IPS-18a (cell line): ENCODE results near the gene DPRX.
A peak's percentile ranks its signal among the peaks of the same experiment; 100 is the strongest.

Experiments
- H3K27ac ChIP-seq: one replicate; pipeline ENCODE4 v1.5.1; 2013; ENCODE audit warnings: low read length
- H3K27me3 ChIP-seq: one replicate; pipeline ENCODE4 v1.6.1; 2013; ENCODE audit warnings: mild to moderate bottlenecking, low read length; ENCODE audit not compliant: control insufficient read depth, insufficient read depth
- H3K36me3 ChIP-seq: one replicate; pipeline ENCODE4 v1.6.1; 2013; ENCODE audit warnings: low read depth, low read length; ENCODE audit not compliant: control insufficient read depth
- H3K4me1 ChIP-seq: one replicate; pipeline ENCODE4 v1.6.1; 2013; ENCODE audit warnings: low read depth, low read length; ENCODE audit not compliant: control insufficient read depth
- H3K4me3 ChIP-seq: one replicate; pipeline ENCODE4 v1.5.1; 2013; ENCODE audit warnings: low read length
- H3K9ac ChIP-seq: one replicate; pipeline ENCODE4 v1.6.1; 2013; ENCODE audit warnings: mild to moderate bottlenecking, low read length, moderate library complexity
- H3K9me3 ChIP-seq: one replicate; pipeline ENCODE4 v1.6.1; 2013; ENCODE audit warnings: low read depth, low read length; ENCODE audit not compliant: control insufficient read depth

DPRX gene, protein sequence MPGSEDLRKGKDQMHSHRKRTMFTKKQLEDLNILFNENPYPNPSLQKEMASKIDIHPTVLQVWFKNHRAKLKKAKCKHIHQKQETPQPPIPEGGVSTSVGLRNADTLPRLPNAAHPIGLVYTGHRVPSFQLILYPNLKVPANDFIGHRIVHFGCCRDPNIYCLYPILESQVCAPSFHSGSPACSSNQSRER

DNA sequence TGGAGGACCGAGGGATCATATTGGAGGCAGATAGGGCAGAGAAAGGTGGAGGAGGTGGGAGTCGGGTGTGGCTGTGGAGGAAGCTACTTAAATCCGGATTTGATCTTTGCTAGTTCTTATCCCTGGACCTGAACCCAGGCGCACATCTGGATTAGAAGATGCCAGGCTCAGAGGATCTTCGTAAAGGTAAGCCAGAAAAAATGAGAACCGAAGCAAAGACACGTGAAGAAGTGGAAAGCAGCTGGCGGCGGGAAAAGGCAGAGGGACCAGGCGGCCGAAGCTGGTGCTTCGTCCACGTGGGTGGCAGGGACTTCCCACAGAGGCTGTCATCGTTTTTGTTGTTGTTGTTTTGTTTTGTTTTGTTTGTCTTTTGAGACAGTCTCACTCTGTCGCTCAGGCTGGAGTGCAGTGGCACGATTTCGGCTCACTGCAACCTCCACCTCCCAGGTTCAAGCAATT, at the start of gene DPRX:
DPRX (plus strand) TSS at position 51 of the 459 bp plus-strand sequence; CDS start at position 159, 108 bp downstream.
- Histone ChIP-seq H3K36me3 (no peaks in the 10 kb centered on the region), H3K27ac (no peak within 1 kb of the TSS), H3K27me3 (no peaks in the 10 kb centered on the region), H3K4me3 (no peak within 1 kb of the TSS), H3K9me3 (no peaks in the 10 kb centered on the region), H3K4me1 (no peaks in the 10 kb centered on the region), H3K9ac (no peak within 1 kb of the TSS)

DNA sequence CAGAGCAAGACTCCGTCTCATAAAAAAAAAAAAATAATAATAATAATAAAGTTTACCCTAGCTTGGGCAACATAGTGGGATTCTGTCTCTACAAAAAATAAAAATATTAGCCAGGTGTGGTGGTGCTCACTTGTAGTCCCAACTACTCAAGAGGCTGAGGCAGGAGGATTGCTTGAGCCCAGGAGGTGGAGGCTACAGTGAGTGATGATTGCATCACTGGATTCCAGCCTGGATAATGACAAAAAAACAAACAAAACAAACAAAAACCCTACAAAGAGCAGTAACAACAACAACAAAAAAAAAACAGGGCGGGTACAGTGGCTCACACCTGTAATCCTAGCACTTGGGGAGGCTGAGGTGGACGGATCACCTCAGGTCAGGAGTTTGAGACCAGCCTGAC, 48.6 kb upstream of the DPRX start:
- Histone ChIP-seq H3K9ac (no peak overlapping the region), H3K9me3 (no peaks in the 10 kb centered on the region), H3K36me3 (peaks cover 9% of the 10 kb centered on the region), H3K27me3 (no peaks in the 10 kb centered on the region), H3K4me3 (no peak overlapping the region), H3K4me1 (peaks cover 14% of the 10 kb centered on the region), H3K27ac (no peak overlapping the region)

DNA sequence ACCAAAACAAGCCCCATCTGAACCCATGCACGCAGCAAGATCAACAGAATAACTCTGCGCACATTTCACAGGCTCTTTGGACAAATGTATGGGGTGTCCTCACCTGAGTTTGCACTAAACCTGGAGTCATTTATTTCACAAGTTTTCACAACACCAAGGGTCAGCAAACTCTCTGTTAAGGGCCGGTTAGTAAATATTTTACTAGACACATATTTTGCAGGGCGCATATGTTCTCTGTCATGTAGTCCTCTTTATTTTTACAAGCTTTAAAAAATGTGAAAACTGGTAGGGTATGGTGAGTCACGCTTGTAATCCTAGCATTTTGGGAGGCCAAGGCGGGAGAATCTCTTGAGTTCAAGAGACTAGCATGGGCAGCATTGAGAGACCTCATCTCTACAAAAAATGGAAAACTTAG, 45.5 kb upstream of the DPRX start:
- H3K9me3 ChIP-seq: no peaks in the 10 kb centered on the region

DNA sequence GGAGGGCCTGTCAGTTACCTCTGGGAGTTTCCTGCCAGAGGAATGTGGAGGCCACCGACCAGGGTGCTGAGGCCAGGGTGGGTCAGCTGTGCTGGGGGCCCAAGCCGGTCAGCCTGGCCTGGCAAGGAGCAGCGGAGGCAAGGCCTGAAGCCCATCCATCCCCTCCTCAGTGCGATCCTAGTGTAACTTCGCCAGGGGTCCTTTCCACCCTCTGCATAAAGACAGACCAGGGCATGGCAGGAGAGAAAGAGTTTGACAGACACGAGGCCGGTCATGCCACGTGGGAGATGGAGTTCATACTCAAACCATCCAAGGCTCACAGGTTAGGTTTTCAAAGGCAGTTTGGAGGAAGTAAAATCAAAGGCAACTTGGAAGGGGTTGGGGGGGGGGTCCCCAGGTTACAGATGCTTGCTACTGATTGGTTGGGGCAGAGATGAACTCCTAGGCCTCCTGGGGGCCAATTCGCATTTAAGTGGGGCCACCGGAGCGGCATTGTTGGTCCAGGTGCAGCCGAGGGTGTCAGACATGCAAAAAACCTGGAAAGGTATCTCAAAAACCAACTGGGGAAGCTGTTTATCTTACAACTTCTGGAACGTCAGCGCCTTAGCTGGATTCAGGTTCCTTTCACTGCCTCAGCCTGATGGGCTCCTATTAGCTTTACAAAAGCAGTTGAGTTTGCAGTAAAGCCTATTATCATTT, 36.8 kb upstream of the DPRX start:
- Histone ChIP-seq H3K9me3 (no peaks in the 10 kb centered on the region), H3K4me1 (peaks cover 23% of the 10 kb centered on the region), H3K36me3 (no peaks in the 10 kb centered on the region), H3K4me3 (peak overlapping the region; percentile 2), H3K27ac (peak overlapping the region; percentile 96), H3K9ac (peak overlapping the region; percentile 75), H3K27me3 (no peaks in the 10 kb centered on the region)

More for the DNA sequence above, 45.5 kb upstream of the DPRX start:
- Histone ChIP-seq H3K36me3 (no peaks in the 10 kb centered on the region), H3K9ac (no peak overlapping the region), H3K27me3 (no peaks in the 10 kb centered on the region), H3K4me3 (no peak overlapping the region), H3K4me1 (peaks cover 7% of the 10 kb centered on the region), H3K27ac (no peak overlapping the region)

DNA sequence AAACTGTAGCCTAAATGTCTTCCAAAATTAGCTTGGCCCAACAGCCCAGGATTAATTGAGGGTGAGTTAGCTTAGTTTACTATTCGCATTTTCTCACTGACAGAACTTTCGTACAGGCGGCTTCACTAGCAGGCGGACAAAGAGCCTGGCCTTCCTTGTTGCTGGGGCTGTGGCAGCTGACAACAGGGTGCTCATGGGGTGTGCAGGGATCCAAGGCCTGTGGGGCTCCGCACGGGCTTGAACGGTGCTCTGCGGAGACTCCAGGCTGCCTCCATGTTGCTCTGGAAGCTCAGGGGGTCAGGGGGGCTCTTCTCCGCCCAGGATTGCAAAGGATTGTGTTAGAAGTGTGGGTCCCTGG, 36.3 kb upstream of the DPRX start:
- peak overlapping the region; percentile 96 for H3K27ac ChIP-seq
- no peaks in the 10 kb centered on the region for H3K27me3 ChIP-seq
- H3K4me3 ChIP-seq: peak overlapping the region; percentile 2
- H3K9ac ChIP-seq: peak overlapping the region; percentile 75
- peaks cover 23% of the 10 kb centered on the region for H3K4me1 ChIP-seq
- no peaks in the 10 kb centered on the region for H3K9me3 ChIP-seq
- no peaks in the 10 kb centered on the region for H3K36me3 ChIP-seq

DNA sequence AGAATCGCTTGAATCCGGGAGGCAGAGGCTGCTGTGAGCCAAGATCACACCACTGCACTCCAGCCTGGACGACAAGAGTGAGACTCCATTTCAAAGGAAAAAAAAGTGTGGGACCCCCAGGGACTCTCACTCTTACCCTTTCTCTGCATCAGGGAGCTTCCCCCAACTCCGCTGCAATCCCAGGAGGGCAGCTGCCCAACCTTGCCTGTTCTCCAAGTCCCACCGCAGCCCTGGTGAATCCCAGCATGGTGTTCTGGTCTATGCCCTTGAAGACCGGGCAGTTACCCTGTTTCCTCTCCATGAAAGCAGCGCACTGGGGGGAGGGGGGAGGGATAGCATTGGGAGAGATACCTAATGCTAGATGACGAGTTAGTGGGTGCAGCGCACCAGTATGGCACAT, 35.7 kb upstream of the DPRX start:
- no peak overlapping the region for H3K4me3 ChIP-seq
- peak overlapping the region; percentile 96 for H3K27ac ChIP-seq
- H3K9me3 ChIP-seq: no peaks in the 10 kb centered on the region
- no peaks in the 10 kb centered on the region for H3K36me3 ChIP-seq
- peaks cover 23% of the 10 kb centered on the region for H3K4me1 ChIP-seq
- H3K27me3 ChIP-seq: no peaks in the 10 kb centered on the region
- H3K9ac ChIP-seq: peak overlapping the region; percentile 75

DNA sequence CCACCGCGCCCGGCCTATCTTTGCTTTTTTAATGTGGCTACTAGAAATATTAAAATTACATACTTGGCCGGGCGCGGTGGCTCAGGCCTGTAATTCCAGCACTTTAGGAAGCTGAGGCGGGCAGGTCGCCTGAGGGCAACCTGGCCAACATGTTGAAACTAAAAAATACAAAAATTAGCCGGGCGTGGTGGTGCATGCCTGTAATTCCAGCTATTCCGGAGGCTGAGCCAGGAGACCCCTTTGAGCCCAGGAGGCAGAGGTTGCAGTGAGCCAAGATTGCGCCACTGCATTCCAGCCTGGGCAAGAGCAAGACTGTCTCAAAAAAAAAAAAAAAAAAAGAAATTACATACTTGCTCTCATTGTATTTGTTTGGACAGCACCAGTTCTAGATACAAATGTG, 34.8 kb upstream of the DPRX start:
- Histone ChIP-seq H3K4me3 (no peak overlapping the region), H3K9ac (no peak overlapping the region), H3K27me3 (no peaks in the 10 kb centered on the region), H3K27ac (no peak overlapping the region), H3K36me3 (no peaks in the 10 kb centered on the region), H3K9me3 (no peaks in the 10 kb centered on the region), H3K4me1 (peaks cover 23% of the 10 kb centered on the region)

DNA sequence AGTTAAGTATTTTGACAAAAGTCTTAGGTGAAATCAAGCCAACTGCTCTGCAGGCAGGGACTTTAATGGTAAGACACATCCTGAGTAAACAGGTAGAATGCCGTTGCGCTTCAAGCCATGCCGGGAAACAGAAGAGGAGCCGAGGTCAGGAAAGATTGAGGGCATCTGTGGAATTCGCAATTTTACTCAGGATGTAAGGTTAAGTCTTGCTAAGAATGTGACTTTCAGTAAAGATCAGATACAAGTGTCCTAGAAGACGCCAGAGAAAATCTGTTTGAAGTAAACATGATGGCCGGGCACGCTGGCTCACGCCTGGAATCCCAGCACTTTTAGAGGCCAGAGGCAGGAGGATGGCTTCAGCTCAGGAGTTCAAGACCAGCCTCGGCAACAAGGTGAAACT, 33.4 kb upstream of the DPRX start:
- Histone ChIP-seq H3K4me3 (no peak overlapping the region), H3K36me3 (no peaks in the 10 kb centered on the region), H3K9ac (no peak overlapping the region), H3K4me1 (peaks cover 23% of the 10 kb centered on the region), H3K27ac (peak overlapping the region; percentile 30), H3K27me3 (no peaks in the 10 kb centered on the region), H3K9me3 (no peaks in the 10 kb centered on the region)

DNA sequence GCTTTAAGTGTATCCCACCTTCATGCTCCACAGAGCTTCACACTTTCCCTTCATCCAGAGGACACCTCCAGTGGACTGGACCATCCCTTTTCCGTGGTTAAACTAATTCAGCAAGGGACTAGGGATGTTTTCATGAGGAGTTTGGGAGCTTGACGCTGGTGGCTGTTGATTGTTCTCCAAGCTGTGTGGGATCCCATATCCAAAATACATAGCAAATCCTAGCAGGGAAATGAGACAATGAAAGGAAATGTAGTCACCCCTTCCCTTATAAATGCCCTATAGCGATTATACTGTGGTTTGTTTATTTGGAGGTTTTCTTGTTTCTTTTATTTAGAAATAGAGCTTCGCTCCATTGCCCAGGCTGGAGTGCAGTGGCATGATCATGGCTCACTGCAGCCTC, 31.6 kb upstream of the DPRX start:
- H3K36me3 ChIP-seq: no peaks in the 10 kb centered on the region
- no peaks in the 10 kb centered on the region for H3K27me3 ChIP-seq
- H3K9ac ChIP-seq: no peak overlapping the region
- H3K27ac ChIP-seq: no peak overlapping the region
- H3K9me3 ChIP-seq: no peaks in the 10 kb centered on the region
- H3K4me1 ChIP-seq: peaks cover 11% of the 10 kb centered on the region
- no peak overlapping the region for H3K4me3 ChIP-seq

DNA sequence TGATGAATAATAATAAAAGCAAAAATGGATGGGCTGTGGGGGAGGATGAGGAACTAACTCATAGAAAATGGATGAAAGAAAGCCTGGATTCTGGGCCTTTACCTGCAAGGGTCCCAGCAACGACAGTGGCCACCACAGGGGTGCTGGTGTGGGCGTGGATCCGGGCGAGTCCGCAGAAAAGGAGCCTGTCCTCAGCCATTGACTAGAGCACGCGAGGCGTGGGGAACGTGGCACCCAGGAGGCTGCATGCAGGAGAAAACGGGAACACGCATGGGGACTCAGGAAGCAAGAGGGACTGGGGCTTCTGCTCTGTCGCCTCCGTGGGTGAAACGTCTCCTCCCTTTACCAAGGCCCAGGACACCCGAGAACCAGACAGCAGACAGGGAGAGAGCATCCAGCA, 25.8 kb upstream of the DPRX start:
- H3K27ac ChIP-seq: no peak overlapping the region
- no peaks in the 10 kb centered on the region for H3K4me1 ChIP-seq
- H3K9ac ChIP-seq: no peak overlapping the region
- no peaks in the 10 kb centered on the region for H3K27me3 ChIP-seq
- no peaks in the 10 kb centered on the region for H3K36me3 ChIP-seq
- H3K4me3 ChIP-seq: no peak overlapping the region
- H3K9me3 ChIP-seq: no peaks in the 10 kb centered on the region

DNA sequence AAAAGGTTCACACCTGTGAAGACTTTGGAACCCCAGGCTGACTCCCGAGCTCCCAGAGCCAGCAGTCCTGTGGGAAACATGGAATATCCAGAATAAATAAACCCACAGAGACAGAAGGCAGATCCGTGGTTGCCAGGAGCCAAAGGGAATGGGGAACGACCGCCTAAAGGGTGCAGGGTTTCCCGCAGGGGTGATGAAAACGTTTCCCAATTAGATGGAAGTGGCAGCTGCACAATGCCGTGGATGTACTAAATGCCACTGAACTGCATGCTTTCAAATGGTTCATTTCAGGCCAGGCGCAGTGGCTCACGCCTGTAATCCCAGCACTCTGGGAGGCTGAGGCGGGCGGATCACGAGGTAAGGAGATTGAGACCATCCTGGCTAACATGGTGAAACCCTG, 23.4 kb upstream of the DPRX start:
- no peak overlapping the region for H3K4me3 ChIP-seq
- peaks cover 12% of the 10 kb centered on the region for H3K4me1 ChIP-seq
- H3K27ac ChIP-seq: no peak overlapping the region
- no peaks in the 10 kb centered on the region for H3K9me3 ChIP-seq
- no peaks in the 10 kb centered on the region for H3K36me3 ChIP-seq
- H3K9ac ChIP-seq: no peak overlapping the region
- H3K27me3 ChIP-seq: no peaks in the 10 kb centered on the region
